Measurements from ENCODE around the gene TMEM128. TPM values are rescaled to one million over a fixed set of nuclear protein-coding genes. Genes with fewer than 3 reads are reported as not detected.
"Not testable (repeated sequence)": the region's sequence is repeated elsewhere in the genome, so short reads cannot be mapped to it uniquely, and the experiment has no call there.

Gene TMEM128
- total and polyA plus RNA-seq, 7 donors: 11.1 to 33.0 (median 22.1) TPM

GRCh38 chr4:4225915-4226605 is 22.0 kb downstream of the TMEM128 start:
- Histone ChIP-seq H3K4me3 (no peak overlapping the region), H3K9me3 (no peaks in the 10 kb centered on the region), H3K27ac (no peak overlapping the region), H3K4me1 (no peaks in the 10 kb centered on the region), H3K27me3 (peaks cover 18 to 72% (median 34%) of the 10 kb centered on the region in 3 donors), H3K36me3 (no peaks in the 10 kb centered on the region)
- whole genome bisulfite sequencing, 2 donors: 17 to 34% methylated on average over 41 of the region's 41 CpGs
- DNase-seq: no peak
- intact Hi-C loops (cut with DNase I): no loop called here
- TF ChIP-seq POLR2AphosphoS5 (IDR thresholded peaks at IDR 0.05) (no peak), POLR2A (IDR thresholded peaks at IDR 0.05) (no peak), EP300 (IDR thresholded peaks at IDR 0.05) (no peak), CTCF (IDR thresholded peaks at IDR 0.05) (no peak)

- Histone ChIP-seq H3K27ac (no peak overlapping the region), H3K4me3 (no peak overlapping the region), H3K9me3 (no peaks in the 10 kb centered on the region), H3K36me3 (no peaks in the 10 kb centered on the region), H3K4me1 (no peaks in the 10 kb centered on the region), H3K27me3 (peaks cover 0 to 10% (median 6%) of the 10 kb centered on the region in 3 donors)
- DNase-seq: no peak
- intact Hi-C loops (cut with DNase I): no loop called here
- TF ChIP-seq POLR2AphosphoS5 (IDR thresholded peaks at IDR 0.05) (no peak), CTCF (IDR thresholded peaks at IDR 0.05) (no peak), POLR2A (IDR thresholded peaks at IDR 0.05) (no peak), EP300 (IDR thresholded peaks at IDR 0.05) (no peak)
- 77 to 83% methylated on average over 5 of the region's 5 CpGs for WGBS, 2 donors
Measured at GRCh38 chr4:4217113-4217512, 30.9 kb downstream of the TMEM128 start.

GRCh38 chr4:4216648-4217047 is 31.4 kb downstream of the TMEM128 start:
- H3K27ac ChIP-seq: no peak overlapping the region
- H3K4me1 ChIP-seq: no peaks in the 10 kb centered on the region
- TF ChIP-seq CTCF (IDR thresholded peaks at IDR 0.05) (no peak), POLR2A (IDR thresholded peaks at IDR 0.05) (no peak), EP300 (IDR thresholded peaks at IDR 0.05) (no peak), POLR2AphosphoS5 (IDR thresholded peaks at IDR 0.05) (no peak)
- 74 to 80% methylated on average over 7 of the region's 7 CpGs for WGBS, 2 donors
- intact Hi-C loops (cut with DNase I): no loop called here
- H3K27me3 ChIP-seq: peaks cover 0 to 8% (median 5%) of the 10 kb centered on the region in 3 donors
- no peaks in the 10 kb centered on the region for H3K9me3 ChIP-seq
- no peak for DNase-seq
- H3K4me3 ChIP-seq: no peak overlapping the region
- no peaks in the 10 kb centered on the region for H3K36me3 ChIP-seq

- H3K36me3 ChIP-seq; H3K27me3 ChIP-seq; H3K27ac ChIP-seq; DNase-seq; H3K4me3 ChIP-seq; H3K4me1 ChIP-seq; intact Hi-C loops (cut with DNase I); H3K9me3 ChIP-seq: not testable (repeated sequence)
- WGBS, 2 donors: 76 to 79% methylated on average over 4 of the region's 4 CpGs
Measured at GRCh38 chr4:4213674-4214073, 34.3 kb downstream of the TMEM128 start.

- no peaks in the 10 kb centered on the region for H3K4me1 ChIP-seq
- no peak overlapping the region for H3K27ac ChIP-seq
- H3K36me3 ChIP-seq: no peaks in the 10 kb centered on the region
- no peak for DNase-seq
- H3K4me3 ChIP-seq: no peak overlapping the region
- no peak for TF ChIP-seq POLR2A (IDR thresholded peaks at IDR 0.05)
- TF ChIP-seq POLR2AphosphoS5 (IDR thresholded peaks at IDR 0.05): no peak
- TF ChIP-seq CTCF (IDR thresholded peaks at IDR 0.05): no peak
- no peak for TF ChIP-seq EP300 (IDR thresholded peaks at IDR 0.05)
- H3K27me3 ChIP-seq: peaks cover 0 to 14% (median 0%) of the 10 kb centered on the region in 3 donors
- intact Hi-C loops (cut with DNase I): no loop called here
- H3K9me3 ChIP-seq: no peaks in the 10 kb centered on the region
Measured at GRCh38 chr4:4206204-4206603, 41.8 kb downstream of the TMEM128 start.
